ENCODE data around the gene DDX24.
"Not testable (repeated sequence)": the region's sequence is repeated elsewhere in the genome, so short reads cannot be mapped to it uniquely, and the experiment has no call there.

The DDX24 gene

GRCh38 chr14:94077823-94078222 is 3.2 kb downstream of the DDX24 start:
- DNase-seq (ENCODE audit: low spot score) = no peak

GRCh38 chr14:94077111-94077821 is 3.7 kb downstream of the DDX24 start:
- DNase-seq (ENCODE audit: low spot score) = no peak

GRCh38 chr14:94075008-94075407 is 6.0 kb downstream of the DDX24 start:
- DNase-seq (ENCODE audit: low spot score) = no peak

GRCh38 chr14:94074534-94074933 is 6.5 kb downstream of the DDX24 start:
- DNase-seq (ENCODE audit: low spot score) = no peak

GRCh38 chr14:94072076-94072475 is 8.9 kb downstream of the DDX24 start:
- not testable (repeated sequence) for DNase-seq (ENCODE audit: low spot score)

- DNase-seq (ENCODE audit: low spot score) = no peak
Measured at GRCh38 chr14:94066089-94066676, 14.8 kb downstream of the DDX24 start.

GRCh38 chr14:94062344-94062940 is 18.6 kb downstream of the DDX24 start:
- DNase-seq (ENCODE audit: low spot score) = no peak

GRCh38 chr14:94059998-94060397 is 21.0 kb downstream of the DDX24 start:
- no peak for DNase-seq (ENCODE audit: low spot score)

GRCh38 chr14:94058674-94059138 is 22.3 kb downstream of the DDX24 start:
- DNase-seq (ENCODE audit: low spot score) = no peak

GRCh38 chr14:94058128-94058673 is 22.8 kb downstream of the DDX24 start:
- DNase-seq (ENCODE audit: low spot score) = no peak

GRCh38 chr14:94056579-94057308 is 24.3 kb downstream of the DDX24 start:
- no peak for DNase-seq (ENCODE audit: low spot score)

GRCh38 chr14:94054936-94055335 is 26.1 kb downstream of the DDX24 start:
- no peak for DNase-seq (ENCODE audit: low spot score)

GRCh38 chr14:94054401-94054800 is 26.6 kb downstream of the DDX24 start:
- no peak for DNase-seq (ENCODE audit: low spot score)

GRCh38 chr14:94052662-94053061 is 28.3 kb downstream of the DDX24 start:
- DNase-seq (ENCODE audit: low spot score) = no peak

GRCh38 chr14:94052199-94052598 is 28.8 kb downstream of the DDX24 start:
- no peak for DNase-seq (ENCODE audit: low spot score)

- DNase-seq (ENCODE audit: low spot score) = no peak
Measured at GRCh38 chr14:94051779-94052178, 29.2 kb downstream of the DDX24 start.

- peak; percentile 64 for DNase-seq (ENCODE audit: low spot score)
Measured at GRCh38 chr14:94051115-94051514, 29.9 kb downstream of the DDX24 start.

GRCh38 chr14:94050231-94050880 is 30.6 kb downstream of the DDX24 start:
- no peak for DNase-seq (ENCODE audit: low spot score)

- DNase-seq (ENCODE audit: low spot score) = no peak
Measured at GRCh38 chr14:94049625-94050023, 31.4 kb downstream of the DDX24 start.

GRCh38 chr14:94048691-94049624 is 32.0 kb downstream of the DDX24 start:
- DNase-seq (ENCODE audit: low spot score) = no peak

- DNase-seq (ENCODE audit: low spot score) = no peak
Measured at GRCh38 chr14:94047581-94047980, 33.4 kb downstream of the DDX24 start.
